Adrenal gland (tissue), 5 donors: ENCODE measurements around the gene PEA15.

Source experiments
- POLR2A ChIP-seq, 2 donors: fragments of 450-650 bp; IDR thresholded peaks; one replicate each; pipeline ENCODE4 v1.6.1; 2017; ENCODE audit warnings: antibody characterized with exemption in 2 of 2, mild to moderate bottlenecking in 2 of 2, moderate library complexity in 1 of 2
- TF ChIP-seq, protein P1 (sequence below), 6 experiments: fragments of 450-650 bp in 4 of 6; fragments of 200-600 bp in 2 of 6; sonication (generic) in 1 of 6; IDR thresholded peaks; 1 replicate in 5 of 6; 2 replicates in 1 of 6; pipeline versions ENCODE4 v1.5.1 to v1.8.0; 2016 to 2021; ENCODE audit warnings: antibody characterized with exemption in 6 of 6, mild to moderate bottlenecking in 2 of 6, moderate library complexity in 1 of 6
- donor health status: DM: no; HTN: no; CAD: no.

DNA sequence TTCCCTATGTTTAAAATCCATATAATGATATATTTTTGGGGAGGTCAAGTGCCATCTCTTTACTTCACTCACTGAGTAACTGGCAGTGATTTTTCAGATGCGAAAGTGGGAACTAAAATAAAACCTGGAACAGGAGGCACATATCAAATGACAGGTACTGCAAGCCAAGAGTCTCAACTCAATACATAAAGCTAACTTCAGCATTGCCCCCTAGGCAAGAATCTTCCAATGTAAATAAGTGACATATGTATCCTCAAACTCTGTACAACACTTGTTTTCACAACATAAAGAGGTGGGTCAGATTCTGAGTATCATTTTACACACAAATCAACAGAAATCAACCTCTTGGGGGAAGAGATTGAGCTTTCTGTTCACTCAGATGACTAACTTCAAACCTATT lies 39.0 kb downstream of the PEA15 start:
- TF ChIP-seq, protein P1, sequence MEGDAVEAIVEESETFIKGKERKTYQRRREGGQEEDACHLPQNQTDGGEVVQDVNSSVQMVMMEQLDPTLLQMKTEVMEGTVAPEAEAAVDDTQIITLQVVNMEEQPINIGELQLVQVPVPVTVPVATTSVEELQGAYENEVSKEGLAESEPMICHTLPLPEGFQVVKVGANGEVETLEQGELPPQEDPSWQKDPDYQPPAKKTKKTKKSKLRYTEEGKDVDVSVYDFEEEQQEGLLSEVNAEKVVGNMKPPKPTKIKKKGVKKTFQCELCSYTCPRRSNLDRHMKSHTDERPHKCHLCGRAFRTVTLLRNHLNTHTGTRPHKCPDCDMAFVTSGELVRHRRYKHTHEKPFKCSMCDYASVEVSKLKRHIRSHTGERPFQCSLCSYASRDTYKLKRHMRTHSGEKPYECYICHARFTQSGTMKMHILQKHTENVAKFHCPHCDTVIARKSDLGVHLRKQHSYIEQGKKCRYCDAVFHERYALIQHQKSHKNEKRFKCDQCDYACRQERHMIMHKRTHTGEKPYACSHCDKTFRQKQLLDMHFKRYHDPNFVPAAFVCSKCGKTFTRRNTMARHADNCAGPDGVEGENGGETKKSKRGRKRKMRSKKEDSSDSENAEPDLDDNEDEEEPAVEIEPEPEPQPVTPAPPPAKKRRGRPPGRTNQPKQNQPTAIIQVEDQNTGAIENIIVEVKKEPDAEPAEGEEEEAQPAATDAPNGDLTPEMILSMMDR (IDR thresholded peaks at IDR 0.05): no peak
- no peak for TF ChIP-seq POLR2A (IDR thresholded peaks at IDR 0.05)
